ENCODE data around the gene CGB7. TPM values are rescaled to one million over a fixed set of nuclear protein-coding genes. Genes with fewer than 3 reads are reported as not detected.
A peak's percentile ranks its signal among the peaks of the same experiment; 100 is the strongest.

The CGB7 gene
- total RNA-seq, 1 donor from 2014 or later: 7.1 TPM

DNA sequence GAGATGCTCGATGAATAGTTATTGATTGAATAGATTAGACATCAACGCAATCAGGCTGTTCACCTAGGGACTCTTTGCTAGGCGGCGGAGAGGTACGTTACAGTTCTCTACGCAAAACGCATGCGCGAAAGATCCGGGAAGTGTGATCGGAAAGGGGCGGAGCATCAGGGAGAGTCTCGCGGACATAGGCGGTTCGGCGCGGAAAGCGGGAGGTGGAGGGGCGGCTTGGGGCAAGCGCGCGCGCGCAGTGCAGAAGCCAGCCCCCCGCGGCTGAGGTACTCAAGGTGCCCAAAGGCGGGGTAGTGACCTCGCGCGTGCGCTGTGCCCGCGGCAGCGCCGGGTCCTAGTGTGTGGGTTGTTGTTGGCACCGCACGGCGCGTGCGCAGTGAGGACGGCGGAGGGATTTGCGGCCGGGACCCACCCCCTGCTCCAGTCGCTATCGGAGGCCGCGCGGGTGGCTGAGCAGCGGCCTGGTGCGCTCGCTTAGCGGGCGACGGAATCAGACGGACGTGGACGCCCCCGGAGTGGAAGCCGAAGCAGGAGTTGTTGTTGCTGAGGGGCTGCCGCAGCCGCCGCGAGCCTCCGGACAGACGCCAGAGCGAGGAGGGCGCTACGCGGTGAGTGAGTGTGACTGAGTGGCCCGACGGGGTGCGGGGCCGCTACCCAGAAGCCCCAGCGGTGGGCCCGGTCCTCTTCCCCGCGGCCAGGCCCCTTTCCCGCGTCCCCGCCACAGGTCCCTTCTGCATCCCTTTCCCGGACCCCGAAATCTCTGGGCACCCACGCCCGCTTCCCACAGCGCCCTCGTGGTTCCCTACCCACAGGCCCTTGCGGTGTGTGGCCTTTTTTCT is 27.7 kb upstream of the CGB7 start, which contains the start of gene SNRNP70:
Gene SNRNP70 (plus strand): TSS at position 432 of the 848 bp plus-strand sequence. CDS start 964 bp downstream, outside the sequence.
- Histone ChIP-seq H3K9me3 (ENCODE audit: insufficient read depth, low read depth, low read length) (peaks cover 3% of the 10 kb centered on the region), H3K4me2 (ENCODE audit: low read length) (peak within 1 kb of the TSS; percentile 95), H2AFZ (ENCODE audit: low read depth, low read length) (peak within 1 kb of the TSS; percentile 90), H3K4me1 (ENCODE audit: insufficient read depth, low read length) (peaks cover 19% of the 10 kb centered on the region), H3K9ac (ENCODE audit: low read length) (peak within 1 kb of the TSS; percentile 94), H3K79me2 (ENCODE audit: insufficient read depth, low read length) (peaks cover 47% of the 10 kb centered on the region), H3K27ac (ENCODE audit: low read depth, low read length) (peak within 1 kb of the TSS; percentile 91), H3K4me3 (ENCODE audit: insufficient read depth, low read depth, low read length) (peak within 1 kb of the TSS; percentile 81), H3K36me3 (ENCODE audit: insufficient read depth, low read length) (peaks cover 14% of the 10 kb centered on the region), H3K27me3 (ENCODE audit: insufficient read depth, low read length) (no peaks in the 10 kb centered on the region), H4K20me1 (ENCODE audit: insufficient read depth, low read length) (peaks cover 43% of the 10 kb centered on the region)
- Mint-ChIP-seq H3K27ac (ENCODE audit: unreplicated experiment) (peak within 1 kb of the TSS; percentile 95), H3K36me3 (ENCODE audit: low read depth, unreplicated experiment) (peaks cover 14% of the 10 kb centered on the region), H3K4me3 (ENCODE audit: unreplicated experiment) (peak within 1 kb of the TSS; percentile 99), H3K27me3 (ENCODE audit: low read depth, unreplicated experiment) (peaks cover 3% of the 10 kb centered on the region), H3K9me3 (ENCODE audit: unreplicated experiment) (no peaks in the 10 kb centered on the region), H3K4me1 (ENCODE audit: low read depth, unreplicated experiment) (peaks cover 4% of the 10 kb centered on the region)
- FAIRE-seq (peak; percentile 13), DNase-seq (ENCODE audit: low read depth) (peak; percentile 97)
- TF ChIP-seq EZH2 (IDR thresholded peaks at IDR 0.05; ENCODE audit: insufficient read depth, low read length): no peak
- TF ChIP-seq, protein P1, sequence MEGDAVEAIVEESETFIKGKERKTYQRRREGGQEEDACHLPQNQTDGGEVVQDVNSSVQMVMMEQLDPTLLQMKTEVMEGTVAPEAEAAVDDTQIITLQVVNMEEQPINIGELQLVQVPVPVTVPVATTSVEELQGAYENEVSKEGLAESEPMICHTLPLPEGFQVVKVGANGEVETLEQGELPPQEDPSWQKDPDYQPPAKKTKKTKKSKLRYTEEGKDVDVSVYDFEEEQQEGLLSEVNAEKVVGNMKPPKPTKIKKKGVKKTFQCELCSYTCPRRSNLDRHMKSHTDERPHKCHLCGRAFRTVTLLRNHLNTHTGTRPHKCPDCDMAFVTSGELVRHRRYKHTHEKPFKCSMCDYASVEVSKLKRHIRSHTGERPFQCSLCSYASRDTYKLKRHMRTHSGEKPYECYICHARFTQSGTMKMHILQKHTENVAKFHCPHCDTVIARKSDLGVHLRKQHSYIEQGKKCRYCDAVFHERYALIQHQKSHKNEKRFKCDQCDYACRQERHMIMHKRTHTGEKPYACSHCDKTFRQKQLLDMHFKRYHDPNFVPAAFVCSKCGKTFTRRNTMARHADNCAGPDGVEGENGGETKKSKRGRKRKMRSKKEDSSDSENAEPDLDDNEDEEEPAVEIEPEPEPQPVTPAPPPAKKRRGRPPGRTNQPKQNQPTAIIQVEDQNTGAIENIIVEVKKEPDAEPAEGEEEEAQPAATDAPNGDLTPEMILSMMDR (IDR thresholded peaks at IDR 0.05; ENCODE audit: insufficient read depth, low read depth, low read length): no peak

DNA sequence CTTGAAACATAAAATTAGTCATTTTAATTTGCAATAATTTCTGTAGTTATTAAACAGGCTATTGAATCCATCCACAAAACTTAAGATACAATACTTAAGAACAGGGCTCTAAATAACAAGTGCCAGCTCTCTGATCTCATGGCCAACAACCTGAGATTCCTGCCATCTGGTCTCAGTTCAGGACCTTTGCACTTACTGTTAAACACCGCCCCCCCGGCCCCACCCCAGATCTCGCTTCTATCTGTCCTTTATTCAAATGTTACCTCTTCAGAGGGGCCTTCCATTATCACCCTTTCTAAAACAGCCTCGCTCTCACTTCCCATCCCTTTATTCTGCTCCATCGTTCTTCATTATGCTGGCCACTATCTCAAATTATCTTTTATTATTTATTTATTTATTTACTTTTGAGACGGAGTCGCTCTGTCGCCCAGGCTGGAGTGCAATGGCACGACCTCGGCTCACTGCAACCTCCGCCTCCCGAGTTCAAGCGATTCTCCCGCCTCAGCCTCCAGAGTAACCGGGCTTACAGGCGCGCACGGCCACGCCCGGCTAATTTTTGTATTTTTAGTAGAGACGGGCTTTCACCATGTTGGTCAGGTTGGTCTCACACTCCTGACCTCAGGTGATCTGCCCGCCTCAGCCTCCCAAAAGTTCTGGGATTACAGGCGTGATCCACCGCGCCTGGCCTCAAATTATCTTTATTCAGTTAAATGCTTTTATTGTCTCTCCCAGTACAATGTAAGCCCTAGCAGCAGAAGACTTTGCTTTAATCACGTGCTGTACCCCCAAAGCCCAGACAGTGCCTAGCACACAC is 26.9 kb upstream of the CGB7 start:
- Mint-ChIP-seq H3K9me3 (ENCODE audit: unreplicated experiment) (no peaks in the 10 kb centered on the region), H3K4me1 (ENCODE audit: low read depth, unreplicated experiment) (peaks cover 4% of the 10 kb centered on the region), H3K4me3 (ENCODE audit: unreplicated experiment) (peak overlapping the region; percentile 99), H3K36me3 (ENCODE audit: low read depth, unreplicated experiment) (peaks cover 12% of the 10 kb centered on the region), H3K27me3 (ENCODE audit: low read depth, unreplicated experiment) (peaks cover 5% of the 10 kb centered on the region), H3K27ac (ENCODE audit: unreplicated experiment) (peak overlapping the region; percentile 22)
- peaks cover 35% of the 10 kb centered on the region for H4K20me1 ChIP-seq (ENCODE audit: insufficient read depth, low read length)
- peaks cover 12% of the 10 kb centered on the region for H3K36me3 ChIP-seq (ENCODE audit: insufficient read depth, low read length)
- H3K27me3 ChIP-seq (ENCODE audit: insufficient read depth, low read length): no peaks in the 10 kb centered on the region
- peak overlapping the region; percentile 94 for H3K9ac ChIP-seq (ENCODE audit: low read length)
- H3K9me3 ChIP-seq (ENCODE audit: insufficient read depth, low read depth, low read length): peaks cover 3% of the 10 kb centered on the region
- peaks cover 19% of the 10 kb centered on the region for H3K4me1 ChIP-seq (ENCODE audit: insufficient read depth, low read length)
- TF ChIP-seq EZH2 (IDR thresholded peaks at IDR 0.05; ENCODE audit: insufficient read depth, low read length): no peak
- TF ChIP-seq, protein P1 (IDR thresholded peaks at IDR 0.05; ENCODE audit: insufficient read depth, low read depth, low read length): no peak
- peak overlapping the region; percentile 91 for H3K27ac ChIP-seq (ENCODE audit: low read depth, low read length)
- no peak for FAIRE-seq
- H3K4me3 ChIP-seq (ENCODE audit: insufficient read depth, low read depth, low read length): peak overlapping the region; percentile 81
- no peak for DNase-seq (ENCODE audit: low read depth)
- peak overlapping the region; percentile 95 for H3K4me2 ChIP-seq (ENCODE audit: low read length)
- peaks cover 40% of the 10 kb centered on the region for H3K79me2 ChIP-seq (ENCODE audit: insufficient read depth, low read length)
- peak overlapping the region; percentile 90 for H2AFZ ChIP-seq (ENCODE audit: low read depth, low read length)

Measured in astrocyte (in vitro differentiated cells and primary cell).